ENCODE data around the gene HMGA1. TPM values are rescaled to one million over a fixed set of nuclear protein-coding genes. Genes with fewer than 3 reads are reported as not detected.

Gene HMGA1
- total RNA-seq, 4 donors from 2014 or later = 0.51 to 24.4 (median 13.5) TPM

- DNase-seq = no peak
- Histone ChIP-seq H3K27ac (no peak overlapping the region), H3K36me3 (no peaks in the 10 kb centered on the region), H3K9me3 (no peaks in the 10 kb centered on the region), H3K4me3 (no peak overlapping the region), H3K27me3 (no peaks in the 10 kb centered on the region), H3K4me1 (no peaks in the 10 kb centered on the region)
- no peak for TF ChIP-seq CTCF (IDR thresholded peaks at IDR 0.05)
- TF ChIP-seq POLR2A (IDR thresholded peaks at IDR 0.05) = no peak
- intact Hi-C loops (cut with DNase I; ENCODE audit: low total_unique reads) = no loop called here
Measured at GRCh38 chr6:34202329-34203201, 34.1 kb upstream of the HMGA1 start.

- no peak overlapping the region for H3K27ac ChIP-seq
- intact Hi-C loops (cut with DNase I; ENCODE audit: low total_unique reads) = no loop called here
Measured at GRCh38 chr6:34204693-34205092, 32.0 kb upstream of the HMGA1 start.

GRCh38 chr6:34205466-34205865, 31.2 kb upstream of the HMGA1 start:
- intact Hi-C loops (cut with DNase I; ENCODE audit: low total_unique reads) = no loop called here
- H3K27ac ChIP-seq = no peak overlapping the region
- DNase-seq = no peak
- no peaks in the 10 kb centered on the region for H3K4me1 ChIP-seq
- no peak overlapping the region for H3K4me3 ChIP-seq
- H3K9me3 ChIP-seq = no peaks in the 10 kb centered on the region
- H3K36me3 ChIP-seq = no peaks in the 10 kb centered on the region
- H3K27me3 ChIP-seq = no peaks in the 10 kb centered on the region
- no peak for TF ChIP-seq CTCF (IDR thresholded peaks at IDR 0.05)

More at GRCh38 chr6:34204693-34205092, 32.0 kb upstream of the HMGA1 start:
- TF ChIP-seq POLR2A (IDR thresholded peaks at IDR 0.05) = no peak
- Histone ChIP-seq H3K9me3 (no peaks in the 10 kb centered on the region), H3K36me3 (no peaks in the 10 kb centered on the region), H3K4me1 (no peaks in the 10 kb centered on the region), H3K4me3 (no peak overlapping the region), H3K27me3 (no peaks in the 10 kb centered on the region)
- DNase-seq = no peak

- TF ChIP-seq CTCF (IDR thresholded peaks at IDR 0.05) (no peak), POLR2A (IDR thresholded peaks at IDR 0.05) (no peak)
- H3K27ac ChIP-seq = no peak overlapping the region
- no peak for DNase-seq
- H3K4me3 ChIP-seq = no peak overlapping the region
- H3K4me1 ChIP-seq = no peaks in the 10 kb centered on the region
- intact Hi-C loops (cut with DNase I; ENCODE audit: low total_unique reads) = no loop called here
- no peaks in the 10 kb centered on the region for H3K36me3 ChIP-seq
- H3K9me3 ChIP-seq = no peaks in the 10 kb centered on the region
- no peaks in the 10 kb centered on the region for H3K27me3 ChIP-seq
Measured at GRCh38 chr6:34205916-34206315, 30.8 kb upstream of the HMGA1 start.

- Histone ChIP-seq H3K27ac (no peak overlapping the region), H3K4me3 (no peak overlapping the region), H3K9me3 (no peaks in the 10 kb centered on the region), H3K27me3 (no peaks in the 10 kb centered on the region), H3K4me1 (no peaks in the 10 kb centered on the region), H3K36me3 (no peaks in the 10 kb centered on the region)
- DNase-seq = no peak
- intact Hi-C loops (cut with DNase I; ENCODE audit: low total_unique reads) = no loop called here
- TF ChIP-seq CTCF (IDR thresholded peaks at IDR 0.05) = no peak
- no peak for TF ChIP-seq POLR2A (IDR thresholded peaks at IDR 0.05)
Measured at GRCh38 chr6:34206726-34207125, 29.9 kb upstream of the HMGA1 start.

Data from uterus (tissue), 4 donors.